Left lung (tissue), 10 donors: ENCODE results near the gene PREX1. TPM values are rescaled to one million over a fixed set of nuclear protein-coding genes. Genes with fewer than 3 reads are reported as not detected.

Experiments used
- ATAC-seq: fragments of 200-7000 bp; cut with Tn5 transposase; one replicate; pipeline ENCODE4 v1.9.1; 2020; ENCODE audit warnings: moderate library complexity
- DNase-seq, 4 donors: peaks; one replicate each; pipeline ENCODE4 v3.0.0-alpha.2; 2013 to 2020
- H3K27ac ChIP-seq, 2 donors: fragments of 200-600 bp; sonication (generic) in 1 of 2; one replicate each; pipeline versions ENCODE4 v1.5.0 to v1.8.0; 2020 to 2021
- H3K27me3 ChIP-seq, 2 donors: fragments of 200-600 bp; sonication (generic) in 1 of 2; one replicate each; pipeline versions ENCODE4 v1.5.0 to v1.8.0; 2020 to 2021
- H3K36me3 ChIP-seq, 2 donors: fragments of 200-600 bp; sonication (generic) in 1 of 2; one replicate each; pipeline versions ENCODE4 v1.5.0 to v1.8.0; 2020 to 2021
- H3K4me1 ChIP-seq, 2 donors: fragments of 200-600 bp; one replicate each; pipeline ENCODE4 v1.8.0; 2021
- H3K4me3 ChIP-seq, 2 donors: fragments of 200-600 bp; sonication (generic) in 1 of 2; one replicate each; pipeline versions ENCODE4 v1.5.0 to v1.8.0; 2020 to 2021; ENCODE audit warnings: mild to moderate bottlenecking in 1 of 2
- H3K9me3 ChIP-seq, 2 donors: fragments of 200-600 bp; sonication (generic) in 1 of 2; one replicate each; pipeline versions ENCODE4 v1.5.0 to v1.8.0; 2020 to 2021
- intact Hi-C, 2 donors: fragments of 100-400 bp; cut with DNase I; formaldehyde crosslinking; loops; one replicate each; pipeline versions ENCODE4 v1.11.2 to v1.14.2; 2022
- polyA plus RNA-seq, 6 donors: library from polyadenylated mRNA; unstranded; fragments of 120-200 nt; gene quantifications; one replicate each; pipeline ENCODE4 v1.2.1, GENCODE V29; 2013; ENCODE audit not compliant: insufficient read length in 6 of 6
- total RNA-seq, 2 donors: library from RNA; stranded (reverse); fragmentation: NEBNext Ultra II Directional; extraction: Animal tissue kit (Norgen Biotek cat#: 25700); gene quantifications; one replicate each; pipeline ENCODE4 v1.2.1, GENCODE V29; 2021
- TF ChIP-seq, protein P1 (sequence below), 2 donors: fragments of 200-600 bp; sonication (generic) in 1 of 2; IDR thresholded peaks; one replicate each; pipeline versions ENCODE4 v1.5.0 to v1.8.0; 2021; ENCODE audit warnings: antibody characterized with exemption in 2 of 2
- donor health status: DM: no; HTN: yes; CAD: no.
- donor health status: DM: no; HTN: no; CAD: no.

The PREX1 gene
- total and polyA plus RNA-seq, 8 donors = 20.3 to 111 (median 26.1) TPM

DNA sequence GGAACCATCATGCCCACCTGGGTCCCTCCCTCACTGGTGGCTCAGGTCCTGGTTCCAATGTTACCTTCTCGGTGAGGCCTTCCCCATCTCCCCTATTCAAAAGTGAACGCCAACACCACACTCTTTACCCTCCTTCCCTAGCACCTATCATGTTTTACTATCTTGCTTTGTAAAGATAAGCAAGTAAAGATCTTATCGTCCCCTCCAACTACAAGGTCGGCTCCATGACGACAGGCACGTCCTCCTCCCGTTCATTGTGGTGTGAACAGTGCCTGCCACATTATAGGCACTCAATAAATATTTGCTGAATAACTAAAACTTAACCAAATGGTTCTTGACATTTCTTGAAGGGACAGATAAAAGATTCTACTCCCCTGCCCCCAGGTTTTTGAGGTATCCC lies 147.1 kb downstream of the PREX1 start:
- Histone ChIP-seq H3K4me1 (peaks cover 17 to 39% of the 10 kb centered on the region in 2 donors), H3K9me3 (no peaks in the 10 kb centered on the region), H3K36me3 (peaks cover 0 to 99% of the 10 kb centered on the region in 2 donors), H3K4me3 (no peak overlapping the region), H3K27me3 (no peaks in the 10 kb centered on the region), H3K27ac (no peak overlapping the region)
- ATAC-seq = no peak
- DNase-seq = no peak
- intact Hi-C loops = no loop called here
- TF ChIP-seq, protein P1, sequence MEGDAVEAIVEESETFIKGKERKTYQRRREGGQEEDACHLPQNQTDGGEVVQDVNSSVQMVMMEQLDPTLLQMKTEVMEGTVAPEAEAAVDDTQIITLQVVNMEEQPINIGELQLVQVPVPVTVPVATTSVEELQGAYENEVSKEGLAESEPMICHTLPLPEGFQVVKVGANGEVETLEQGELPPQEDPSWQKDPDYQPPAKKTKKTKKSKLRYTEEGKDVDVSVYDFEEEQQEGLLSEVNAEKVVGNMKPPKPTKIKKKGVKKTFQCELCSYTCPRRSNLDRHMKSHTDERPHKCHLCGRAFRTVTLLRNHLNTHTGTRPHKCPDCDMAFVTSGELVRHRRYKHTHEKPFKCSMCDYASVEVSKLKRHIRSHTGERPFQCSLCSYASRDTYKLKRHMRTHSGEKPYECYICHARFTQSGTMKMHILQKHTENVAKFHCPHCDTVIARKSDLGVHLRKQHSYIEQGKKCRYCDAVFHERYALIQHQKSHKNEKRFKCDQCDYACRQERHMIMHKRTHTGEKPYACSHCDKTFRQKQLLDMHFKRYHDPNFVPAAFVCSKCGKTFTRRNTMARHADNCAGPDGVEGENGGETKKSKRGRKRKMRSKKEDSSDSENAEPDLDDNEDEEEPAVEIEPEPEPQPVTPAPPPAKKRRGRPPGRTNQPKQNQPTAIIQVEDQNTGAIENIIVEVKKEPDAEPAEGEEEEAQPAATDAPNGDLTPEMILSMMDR (IDR thresholded peaks at IDR 0.05) = no peak

DNA sequence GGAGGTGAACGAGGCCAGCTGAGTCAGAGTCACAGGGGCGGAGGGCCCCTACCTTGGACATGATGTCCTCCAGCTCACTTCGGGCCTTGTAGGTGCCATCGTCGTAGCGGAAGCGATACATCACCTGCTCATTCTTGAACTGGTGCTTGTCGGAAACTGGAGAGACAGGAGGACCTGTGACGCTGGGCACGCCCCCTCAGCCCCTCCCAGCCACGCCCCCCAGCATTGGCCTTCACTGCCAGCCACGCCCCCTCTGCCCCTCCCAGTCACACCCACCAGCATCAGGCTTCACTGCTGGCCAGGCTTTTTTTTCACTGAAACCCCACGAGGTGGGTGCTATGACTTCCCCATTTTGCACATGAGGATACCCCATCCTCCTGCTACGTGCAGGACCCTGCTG lies 148.2 kb downstream of the PREX1 start:
- Histone ChIP-seq H3K27ac (no peak overlapping the region), H3K4me3 (no peak overlapping the region), H3K4me1 (peaks cover 17 to 31% of the 10 kb centered on the region in 2 donors), H3K9me3 (no peaks in the 10 kb centered on the region), H3K27me3 (no peaks in the 10 kb centered on the region), H3K36me3 (peaks cover 0 to 99% of the 10 kb centered on the region in 2 donors)
- intact Hi-C loops = no loop called here
- no peak for DNase-seq
- ATAC-seq = no peak
- TF ChIP-seq, protein P1 (IDR thresholded peaks at IDR 0.05) = no peak

GRCh38 chr20:48679011-48679410 lies 148.8 kb downstream of the PREX1 start:
- peaks cover 0 to 99% of the 10 kb centered on the region in 2 donors for H3K36me3 ChIP-seq
- H3K4me3 ChIP-seq = no peak overlapping the region
- no peak overlapping the region for H3K27ac ChIP-seq
- no peaks in the 10 kb centered on the region for H3K9me3 ChIP-seq
- ATAC-seq (no peak), DNase-seq (no peak)
- TF ChIP-seq, protein P1 (IDR thresholded peaks at IDR 0.05) = no peak
- intact Hi-C loops = no loop called here
- peaks cover 17 to 25% of the 10 kb centered on the region in 2 donors for H3K4me1 ChIP-seq
- H3K27me3 ChIP-seq = no peaks in the 10 kb centered on the region

GRCh38 chr20:48678421-48678820 lies 149.4 kb downstream of the PREX1 start:
- Histone ChIP-seq H3K27me3 (no peaks in the 10 kb centered on the region), H3K36me3 (peaks cover 0 to 100% of the 10 kb centered on the region in 2 donors), H3K9me3 (no peaks in the 10 kb centered on the region), H3K4me3 (no peak overlapping the region), H3K27ac (no peak overlapping the region), H3K4me1 (peaks cover 14 to 19% of the 10 kb centered on the region in 2 donors)
- no peak for ATAC-seq
- intact Hi-C loops = no loop called here
- TF ChIP-seq, protein P1 (IDR thresholded peaks at IDR 0.05) = no peak
- DNase-seq = no peak

DNA sequence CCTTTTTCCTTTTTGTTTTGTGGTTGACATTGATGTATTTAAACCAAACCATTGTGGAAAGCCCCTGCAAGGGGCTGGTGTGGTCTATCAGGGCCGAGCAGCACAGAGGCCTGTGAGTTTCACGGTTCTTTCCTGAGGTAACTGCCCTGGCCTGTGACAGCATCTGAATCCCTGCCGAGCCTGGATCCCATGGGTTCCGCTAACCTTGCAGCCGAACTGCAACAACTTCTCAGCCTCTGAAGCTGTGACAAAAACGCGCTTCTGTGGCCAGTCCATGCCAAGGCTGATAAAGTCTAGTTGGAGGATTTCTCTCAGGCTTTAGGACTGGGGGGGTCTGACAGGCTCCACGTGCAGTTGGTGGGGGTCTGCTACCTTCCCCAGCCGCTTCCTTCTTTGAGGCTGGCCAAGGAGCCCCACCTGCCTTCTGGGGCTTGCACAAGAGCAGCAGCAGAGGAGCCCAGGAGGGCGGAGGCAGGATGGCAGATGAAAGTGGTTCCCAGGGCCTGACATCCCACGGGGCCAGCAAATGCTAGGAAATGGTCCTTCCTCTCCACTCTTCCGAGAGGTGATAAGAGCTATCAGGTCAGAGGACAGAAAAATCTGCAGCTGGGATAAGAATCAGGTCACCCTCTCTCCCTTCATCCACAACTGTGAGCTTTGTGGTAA lies 150.9 kb downstream of the PREX1 start:
- H3K36me3 ChIP-seq = peaks cover 0 to 100% of the 10 kb centered on the region in 2 donors
- H3K4me1 ChIP-seq = peaks cover 0 to 4% of the 10 kb centered on the region in 2 donors
- no peaks in the 10 kb centered on the region for H3K27me3 ChIP-seq
- TF ChIP-seq, protein P1 (IDR thresholded peaks at IDR 0.05) = no peak
- DNase-seq = no peak
- intact Hi-C loops = no loop called here
- ATAC-seq = no peak
- H3K27ac ChIP-seq = no peak overlapping the region
- no peaks in the 10 kb centered on the region for H3K9me3 ChIP-seq
- no peak overlapping the region for H3K4me3 ChIP-seq
